AG10803 (cell line): Measurements from ENCODE around the gene NXN.
"Not testable (repeated sequence)": the region's sequence is repeated elsewhere in the genome, so short reads cannot be mapped to it uniquely, and the experiment has no call there.

Experiments
- DNase-seq: peaks from one replicate; pipeline ENCODE4 v3.0.0; 2010; ENCODE audit warnings: low read depth
- H3K4me3 ChIP-seq: 2 replicates; pipeline ENCODE4 v1.5.1; 2011; ENCODE audit warnings: mild to moderate bottlenecking, low read length, control low read depth
- TF ChIP-seq, protein P1 (sequence below): conservative IDR thresholded peaks from 2 replicates; pipeline ENCODE4 v1.5.1; 2011; ENCODE audit warnings: mild to moderate bottlenecking, low read length, control low read depth, inconsistent platforms

The NXN gene

DNA sequence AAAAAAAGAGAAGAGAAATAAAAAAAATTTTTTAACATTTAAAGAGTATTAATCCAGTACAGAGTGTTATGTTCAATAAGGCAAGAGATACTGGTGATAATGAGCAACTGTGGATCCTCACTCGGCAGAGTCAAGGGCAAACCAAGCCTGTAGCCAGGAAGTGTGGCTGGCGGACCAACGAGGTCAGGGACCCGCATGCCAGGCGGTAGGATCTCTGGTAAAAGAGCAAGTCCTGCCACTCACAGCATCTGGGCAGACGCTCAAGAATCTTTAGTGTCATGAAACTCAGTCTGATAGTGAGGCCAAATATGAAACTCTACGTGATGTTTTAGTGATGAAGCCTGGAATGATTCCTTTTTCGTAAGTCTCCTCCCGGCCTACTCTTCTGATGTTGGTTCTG is 219.2 kb downstream of the NXN start:
- DNase-seq = no peak
- no peak overlapping the region for H3K4me3 ChIP-seq
- TF ChIP-seq, protein P1, sequence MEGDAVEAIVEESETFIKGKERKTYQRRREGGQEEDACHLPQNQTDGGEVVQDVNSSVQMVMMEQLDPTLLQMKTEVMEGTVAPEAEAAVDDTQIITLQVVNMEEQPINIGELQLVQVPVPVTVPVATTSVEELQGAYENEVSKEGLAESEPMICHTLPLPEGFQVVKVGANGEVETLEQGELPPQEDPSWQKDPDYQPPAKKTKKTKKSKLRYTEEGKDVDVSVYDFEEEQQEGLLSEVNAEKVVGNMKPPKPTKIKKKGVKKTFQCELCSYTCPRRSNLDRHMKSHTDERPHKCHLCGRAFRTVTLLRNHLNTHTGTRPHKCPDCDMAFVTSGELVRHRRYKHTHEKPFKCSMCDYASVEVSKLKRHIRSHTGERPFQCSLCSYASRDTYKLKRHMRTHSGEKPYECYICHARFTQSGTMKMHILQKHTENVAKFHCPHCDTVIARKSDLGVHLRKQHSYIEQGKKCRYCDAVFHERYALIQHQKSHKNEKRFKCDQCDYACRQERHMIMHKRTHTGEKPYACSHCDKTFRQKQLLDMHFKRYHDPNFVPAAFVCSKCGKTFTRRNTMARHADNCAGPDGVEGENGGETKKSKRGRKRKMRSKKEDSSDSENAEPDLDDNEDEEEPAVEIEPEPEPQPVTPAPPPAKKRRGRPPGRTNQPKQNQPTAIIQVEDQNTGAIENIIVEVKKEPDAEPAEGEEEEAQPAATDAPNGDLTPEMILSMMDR = no peak

DNA sequence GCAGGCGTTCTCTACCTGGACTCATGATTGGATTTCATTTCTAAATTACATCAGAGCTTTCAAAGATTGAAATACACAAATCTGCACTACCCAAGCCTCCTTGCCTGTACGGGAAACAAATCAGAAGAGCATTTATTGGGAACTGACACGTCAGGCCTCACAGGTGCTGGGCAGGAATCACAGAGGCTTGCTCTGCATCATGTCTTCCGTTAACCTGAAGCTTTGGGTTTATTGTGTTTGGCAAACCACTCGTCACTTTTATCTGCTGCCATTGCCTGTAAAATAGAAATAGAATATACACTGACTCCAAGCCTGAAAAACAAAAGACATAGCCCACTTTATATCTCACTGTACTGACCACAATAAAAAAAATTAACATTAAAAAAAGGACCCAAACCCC is 219.6 kb downstream of the NXN start:
- TF ChIP-seq, protein P1 = no peak
- H3K4me3 ChIP-seq = no peak overlapping the region
- no peak for DNase-seq

DNA sequence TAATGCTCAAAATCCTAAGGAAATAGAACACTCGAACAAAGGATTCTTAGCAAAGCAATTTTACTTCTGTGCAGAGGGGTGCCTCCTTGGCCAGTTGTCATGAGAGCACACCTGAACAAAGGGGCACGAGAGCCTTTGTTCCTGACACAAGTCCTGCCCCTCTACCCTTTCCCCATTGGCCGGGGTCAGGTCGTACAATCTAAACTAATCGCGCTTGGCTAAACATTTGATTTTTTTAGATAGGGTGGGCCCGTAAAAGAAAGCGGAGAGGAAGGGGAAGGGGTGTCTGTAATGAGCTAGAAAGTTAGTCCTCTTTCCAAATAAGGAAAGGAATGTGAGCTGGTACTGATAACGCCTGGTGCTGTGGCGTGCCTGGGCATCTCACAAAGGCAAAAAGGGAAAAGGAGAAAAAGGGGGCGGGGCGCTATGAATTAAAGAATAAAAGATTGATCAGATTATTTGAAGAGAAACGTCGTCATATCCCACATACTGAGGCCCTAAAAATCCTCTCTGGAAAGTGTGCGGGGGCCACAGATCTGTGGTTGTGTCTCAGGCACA is 223.5 kb downstream of the NXN start:
- not testable (repeated sequence) for DNase-seq, H3K4me3 ChIP-seq

DNA sequence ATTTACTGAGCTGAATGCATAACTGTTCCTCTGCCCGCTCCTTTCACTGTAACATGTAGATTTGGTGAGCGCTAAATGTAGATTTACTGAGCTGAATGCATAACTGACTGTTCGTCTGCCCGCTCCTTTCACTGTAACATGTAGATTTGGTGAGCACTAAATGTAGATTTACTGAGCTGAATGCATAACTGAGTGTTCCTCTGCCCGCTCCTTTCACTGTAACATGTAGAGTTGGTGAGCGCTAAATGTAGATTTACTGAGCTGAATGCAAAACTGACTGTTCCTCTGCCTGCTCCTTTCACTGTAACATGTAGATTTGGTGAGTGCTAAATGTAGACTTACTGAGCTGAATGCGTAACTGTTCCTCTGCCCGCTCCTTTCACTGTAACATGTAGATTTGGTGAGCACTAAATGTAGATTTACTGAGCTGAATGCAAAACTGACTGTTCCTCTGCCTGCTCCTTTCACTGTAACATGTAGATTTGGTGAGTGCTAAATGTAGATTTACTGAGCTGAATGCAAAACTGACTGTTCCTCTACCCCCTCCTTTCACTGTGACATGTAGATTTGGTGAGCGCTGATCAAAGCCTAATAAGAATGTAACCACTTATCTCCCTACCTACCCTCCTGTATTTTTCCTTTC is 224.1 kb downstream of the NXN start:
- not testable (repeated sequence) for DNase-seq, H3K4me3 ChIP-seq

DNA sequence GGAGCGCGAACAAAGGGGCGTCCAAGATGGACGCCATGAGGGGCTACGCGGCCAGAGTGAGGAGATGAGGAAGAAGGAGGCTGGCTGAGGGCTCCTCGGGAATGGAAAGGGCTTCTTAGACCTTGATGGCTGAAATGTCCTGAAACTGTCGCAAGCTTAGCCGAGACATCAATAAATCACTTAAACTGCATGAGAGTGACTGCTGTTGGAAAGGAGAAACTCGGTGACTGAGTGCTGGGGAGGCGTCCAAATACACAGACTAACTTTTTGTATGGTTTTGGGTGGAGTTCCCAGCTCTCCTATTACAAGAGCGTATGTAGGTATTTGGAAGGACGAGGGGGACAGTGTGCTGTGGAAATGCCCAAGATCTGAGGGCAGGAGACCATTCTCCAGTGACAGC is 226.2 kb downstream of the NXN start:
- no peak for DNase-seq
- H3K4me3 ChIP-seq = no peak overlapping the region
- TF ChIP-seq, protein P1 = no peak

DNA sequence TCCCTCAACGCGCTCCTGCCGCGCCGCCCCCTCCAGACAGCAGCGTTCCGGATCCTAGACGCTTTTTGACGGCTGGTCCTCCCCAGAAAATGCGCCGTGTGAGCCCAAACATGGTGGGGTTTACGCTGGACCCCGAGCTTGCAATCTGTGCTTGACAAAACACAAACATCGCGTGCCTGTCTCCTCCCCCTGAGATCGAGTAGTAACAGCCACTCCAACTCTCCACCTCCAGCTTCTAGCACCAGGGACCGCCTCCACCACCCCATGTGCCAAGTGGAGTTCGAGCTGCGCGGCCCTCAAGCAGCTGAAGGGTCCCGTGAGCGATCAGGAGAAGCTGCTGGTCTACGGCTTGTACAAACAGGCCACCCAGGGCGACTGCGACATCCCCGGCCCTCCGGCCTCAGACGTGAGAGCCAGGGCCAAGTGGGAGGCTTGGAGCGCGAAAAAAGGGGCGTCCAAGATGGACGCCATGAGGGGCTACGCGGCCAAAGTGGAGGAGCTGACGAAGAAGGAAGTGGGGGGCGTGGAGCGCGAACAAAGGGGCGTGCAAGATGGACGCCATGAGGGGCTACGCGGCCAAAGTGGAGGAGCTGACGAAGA is 226.9 kb downstream of the NXN start:
- peak; percentile 60 for DNase-seq
- TF ChIP-seq, protein P1 = no peak
- H3K4me3 ChIP-seq = peak overlapping the region; percentile 75

DNA sequence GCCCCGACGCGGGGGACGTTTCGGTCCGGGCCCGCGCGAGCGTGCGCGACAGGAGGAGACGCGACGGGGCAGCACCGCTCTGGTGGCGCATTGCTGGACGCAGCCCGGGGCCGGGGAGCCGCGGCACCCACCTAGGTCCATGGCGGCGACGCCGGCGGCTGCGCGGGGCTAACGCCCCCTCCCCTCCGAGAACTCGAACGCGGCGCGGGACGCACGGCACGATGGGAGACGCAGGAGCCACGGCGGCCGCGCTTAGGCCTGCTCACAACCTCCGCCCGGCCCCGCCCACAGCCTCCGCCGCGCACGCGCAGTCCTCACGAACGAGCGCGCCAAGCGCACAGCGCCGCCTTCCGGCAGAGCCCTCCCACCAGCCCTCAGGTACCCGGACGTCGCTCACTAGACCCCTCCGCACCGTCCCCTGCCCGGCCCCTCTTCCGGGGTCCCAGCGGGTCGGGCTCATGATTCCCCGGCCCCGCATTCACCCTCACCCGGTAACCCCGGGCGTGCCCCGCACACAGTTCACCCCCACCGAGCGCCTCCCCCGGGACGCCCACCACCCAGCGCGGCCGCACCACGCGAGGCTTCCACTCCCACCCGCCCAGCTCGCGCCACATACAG is 227.5 kb downstream of the NXN start, which contains the start of gene GEMIN4:
TSS of gene GEMIN4 (minus strand) at position 263 of the 618 bp plus-strand sequence. CDS start at position 141, 122 bp downstream.
- peak within 1 kb of the TSS; percentile 75 for H3K4me3 ChIP-seq
- peak; percentile 79 for DNase-seq
- TF ChIP-seq, protein P1 = peak; percentile 83
